ENCODE data around the gene LIF. TPM values are rescaled to one million over a fixed set of nuclear protein-coding genes. Genes with fewer than 3 reads are reported as not detected.
"Not testable (repeated sequence)": the region's sequence is repeated elsewhere in the genome, so short reads cannot be mapped to it uniquely, and the experiment has no call there.

LIF gene
- total RNA-seq, 1 donor from 2014 or later, result 0.26 TPM

DNA sequence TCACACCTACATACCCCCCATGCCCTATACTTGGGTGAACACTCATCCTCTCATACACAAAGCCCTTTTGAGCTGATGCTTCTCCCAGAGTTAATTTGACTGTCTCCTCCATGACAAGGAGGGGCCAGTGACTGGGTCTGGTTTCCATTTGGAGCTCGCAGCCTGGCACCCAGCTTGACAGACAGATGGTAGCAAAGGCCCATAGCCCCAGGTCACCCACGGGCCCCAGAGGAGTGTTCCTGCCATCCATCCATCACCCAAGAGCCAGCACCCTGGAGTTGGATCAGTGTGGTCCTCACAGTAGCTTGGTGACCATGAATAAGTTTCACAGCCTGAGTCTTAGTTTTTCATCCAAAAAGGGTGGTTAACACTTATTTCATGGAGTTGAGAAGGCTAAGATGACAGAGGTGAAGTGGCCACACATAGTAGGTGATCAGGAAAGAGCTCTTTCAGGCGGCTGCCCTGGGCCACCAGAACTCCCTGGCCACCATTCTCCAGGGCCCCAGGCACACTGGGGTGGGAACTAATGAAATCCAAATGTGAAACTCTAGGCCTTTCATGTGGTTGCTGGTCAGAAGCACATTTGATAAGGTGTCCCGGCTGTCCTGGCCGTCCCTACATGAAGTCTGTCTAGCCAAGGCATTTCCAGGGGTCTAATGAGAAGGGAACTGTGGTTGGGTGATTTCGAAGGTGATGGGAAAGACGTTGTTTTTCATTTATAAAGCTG, 42.4 kb downstream of the LIF start:
- no peaks in the 10 kb centered on the region for H3K27me3 ChIP-seq (ENCODE audit: control insufficient read depth, insufficient read depth, low read length)
- DNase-seq (ENCODE audit: low read depth) (no peak), FAIRE-seq (no peak)
- H3K36me3 ChIP-seq (ENCODE audit: control insufficient read depth, insufficient read depth, low read length), result no peaks in the 10 kb centered on the region
- H3K4me3 ChIP-seq (ENCODE audit: low read depth, low read length), result no peak overlapping the region
- TF ChIP-seq, protein P1, sequence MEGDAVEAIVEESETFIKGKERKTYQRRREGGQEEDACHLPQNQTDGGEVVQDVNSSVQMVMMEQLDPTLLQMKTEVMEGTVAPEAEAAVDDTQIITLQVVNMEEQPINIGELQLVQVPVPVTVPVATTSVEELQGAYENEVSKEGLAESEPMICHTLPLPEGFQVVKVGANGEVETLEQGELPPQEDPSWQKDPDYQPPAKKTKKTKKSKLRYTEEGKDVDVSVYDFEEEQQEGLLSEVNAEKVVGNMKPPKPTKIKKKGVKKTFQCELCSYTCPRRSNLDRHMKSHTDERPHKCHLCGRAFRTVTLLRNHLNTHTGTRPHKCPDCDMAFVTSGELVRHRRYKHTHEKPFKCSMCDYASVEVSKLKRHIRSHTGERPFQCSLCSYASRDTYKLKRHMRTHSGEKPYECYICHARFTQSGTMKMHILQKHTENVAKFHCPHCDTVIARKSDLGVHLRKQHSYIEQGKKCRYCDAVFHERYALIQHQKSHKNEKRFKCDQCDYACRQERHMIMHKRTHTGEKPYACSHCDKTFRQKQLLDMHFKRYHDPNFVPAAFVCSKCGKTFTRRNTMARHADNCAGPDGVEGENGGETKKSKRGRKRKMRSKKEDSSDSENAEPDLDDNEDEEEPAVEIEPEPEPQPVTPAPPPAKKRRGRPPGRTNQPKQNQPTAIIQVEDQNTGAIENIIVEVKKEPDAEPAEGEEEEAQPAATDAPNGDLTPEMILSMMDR (IDR thresholded peaks at IDR 0.05; ENCODE audit: insufficient read depth, low read length, severe bottlenecking), result no peak

DNA sequence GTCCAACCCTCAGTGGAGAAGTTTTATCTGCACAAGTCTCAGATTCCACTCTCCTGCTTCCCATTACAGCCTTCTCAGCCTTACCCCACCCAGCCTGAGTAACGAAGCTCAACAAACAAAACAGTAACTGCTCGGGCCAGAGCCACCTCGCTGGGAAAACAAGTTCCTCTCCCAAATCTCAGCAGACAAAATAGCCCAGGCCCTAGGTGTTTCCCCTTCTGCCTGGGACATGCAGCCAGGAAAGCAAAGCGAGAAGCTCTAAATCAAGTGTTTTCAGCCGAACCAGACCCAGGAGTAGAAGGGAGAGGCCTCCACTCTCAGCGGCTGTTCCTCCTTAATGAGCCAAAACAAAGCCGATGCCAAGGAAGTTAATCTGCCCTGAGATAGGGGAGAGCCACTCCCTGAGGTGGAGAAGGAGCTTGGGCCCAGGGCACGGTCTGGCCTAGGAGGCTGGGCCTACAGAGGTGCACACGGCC, 44.0 kb downstream of the LIF start:
- FAIRE-seq (no peak), DNase-seq (ENCODE audit: low read depth) (peak; percentile 74)
- no peak overlapping the region for H3K4me3 ChIP-seq (ENCODE audit: low read depth, low read length)

DNA sequence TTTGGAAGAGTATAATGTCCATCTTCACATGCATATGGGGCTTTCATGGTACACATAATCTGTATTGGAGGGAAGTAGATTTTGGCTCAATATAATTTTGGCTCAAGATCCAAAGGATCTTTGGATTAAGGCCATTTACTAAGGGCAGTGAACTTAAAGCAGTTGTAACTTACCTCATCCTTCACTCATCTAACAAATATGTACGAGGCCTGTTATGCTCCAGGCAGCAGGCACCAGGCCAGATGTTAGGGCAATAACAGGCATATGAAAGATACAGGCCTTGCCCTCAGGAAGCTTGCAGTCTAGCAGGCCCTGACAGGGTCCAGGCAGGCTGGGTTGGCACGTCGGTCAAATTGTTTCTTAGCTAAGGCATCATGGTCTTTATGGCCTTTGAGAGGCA, 44.6 kb downstream of the LIF start:
- no peaks in the 10 kb centered on the region for H3K36me3 ChIP-seq (ENCODE audit: control insufficient read depth, insufficient read depth, low read length)
- FAIRE-seq (no peak), DNase-seq (ENCODE audit: low read depth) (peak; percentile 60)
- no peak overlapping the region for H3K4me3 ChIP-seq (ENCODE audit: low read depth, low read length)
- TF ChIP-seq, protein P1 (IDR thresholded peaks at IDR 0.05; ENCODE audit: insufficient read depth, low read length, severe bottlenecking), result no peak
- no peaks in the 10 kb centered on the region for H3K27me3 ChIP-seq (ENCODE audit: control insufficient read depth, insufficient read depth, low read length)

More for the DNA sequence above, 44.0 kb downstream of the LIF start:
- TF ChIP-seq, protein P1 (IDR thresholded peaks at IDR 0.05; ENCODE audit: insufficient read depth, low read length, severe bottlenecking), result no peak
- no peaks in the 10 kb centered on the region for H3K27me3 ChIP-seq (ENCODE audit: control insufficient read depth, insufficient read depth, low read length)
- H3K36me3 ChIP-seq (ENCODE audit: control insufficient read depth, insufficient read depth, low read length), result no peaks in the 10 kb centered on the region

DNA sequence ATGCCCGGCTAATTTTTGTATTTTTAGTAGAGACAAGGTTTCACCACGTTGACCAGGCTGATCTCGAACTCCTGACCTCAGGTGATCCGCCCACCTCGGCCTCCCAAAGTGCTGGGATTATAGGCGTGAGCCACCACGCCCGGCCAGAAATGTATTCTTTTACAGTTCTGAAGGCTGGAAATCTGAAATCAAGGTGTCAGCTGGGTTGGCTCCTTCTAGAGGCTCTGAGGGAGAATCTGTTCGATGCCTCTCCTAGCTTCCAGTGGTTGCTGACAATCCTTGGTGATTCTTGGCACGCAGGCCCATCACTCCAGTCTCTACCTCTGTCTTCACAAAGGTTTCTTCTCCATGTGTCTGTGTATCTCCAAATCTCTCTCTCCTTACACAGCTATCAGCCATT, 45.7 kb downstream of the LIF start:
- H3K4me3 ChIP-seq (ENCODE audit: low read depth, low read length); H3K27me3 ChIP-seq (ENCODE audit: control insufficient read depth, insufficient read depth, low read length); FAIRE-seq; DNase-seq (ENCODE audit: low read depth); H3K36me3 ChIP-seq (ENCODE audit: control insufficient read depth, insufficient read depth, low read length): not testable (repeated sequence)

DNA sequence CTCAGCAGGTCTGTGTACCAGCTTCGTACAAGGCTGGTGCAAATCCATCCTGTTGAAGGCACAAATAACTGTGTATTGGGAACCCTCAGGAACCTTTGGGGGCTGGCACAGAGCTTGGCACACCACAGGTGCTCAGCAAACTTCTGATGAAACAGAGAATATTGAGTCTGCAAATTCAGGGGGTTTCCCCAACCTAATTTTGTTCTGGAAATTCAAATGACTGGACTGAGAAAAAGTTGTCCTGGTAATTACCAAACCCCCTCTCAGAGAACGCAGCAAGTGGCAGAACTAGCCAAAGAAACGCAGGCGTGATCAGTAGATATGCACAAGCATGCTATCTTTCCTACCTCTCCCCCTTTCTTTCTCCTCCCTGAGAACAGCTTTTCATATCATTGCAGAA, 47.6 kb downstream of the LIF start:
- Histone ChIP-seq H3K4me3 (ENCODE audit: low read depth, low read length) (no peak overlapping the region), H3K36me3 (ENCODE audit: control insufficient read depth, insufficient read depth, low read length) (no peaks in the 10 kb centered on the region), H3K27me3 (ENCODE audit: control insufficient read depth, insufficient read depth, low read length) (no peaks in the 10 kb centered on the region)
- no peak for DNase-seq (ENCODE audit: low read depth)
- TF ChIP-seq, protein P1 (IDR thresholded peaks at IDR 0.05; ENCODE audit: insufficient read depth, low read length, severe bottlenecking), result no peak
- FAIRE-seq, result no peak

DNA sequence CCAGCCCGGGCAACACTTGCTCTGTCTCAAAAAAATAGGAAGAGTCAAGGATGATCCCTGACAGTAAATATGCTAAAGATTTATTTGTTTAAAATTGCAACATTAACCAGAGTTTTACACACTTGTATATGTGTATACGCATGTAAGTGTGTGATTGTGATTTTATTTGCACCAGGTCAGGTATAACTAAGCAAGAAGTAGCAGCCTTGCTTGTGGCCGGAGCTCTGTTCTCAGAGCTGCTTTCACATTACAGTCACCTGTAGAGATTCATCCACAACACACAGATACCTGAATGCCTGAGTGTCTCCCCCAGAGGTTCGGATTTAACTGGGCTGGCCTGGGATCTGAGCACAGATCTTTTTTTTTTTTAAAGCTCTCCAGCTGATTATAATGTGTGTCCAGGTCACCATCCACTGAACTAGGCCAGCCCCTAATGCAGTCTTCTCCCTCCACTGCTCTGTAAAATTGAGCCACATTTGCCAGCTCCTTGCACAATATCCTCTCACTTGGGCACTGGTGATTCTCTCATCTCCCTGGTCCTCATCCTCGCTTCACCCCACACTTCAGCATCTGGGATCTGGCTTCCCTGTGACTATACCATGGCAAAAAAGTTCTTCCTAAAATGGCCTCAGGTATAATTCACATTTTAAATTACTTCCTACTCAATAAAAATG, 48.3 kb downstream of the LIF start:
- H3K27me3 ChIP-seq (ENCODE audit: control insufficient read depth, insufficient read depth, low read length), result no peaks in the 10 kb centered on the region
- TF ChIP-seq, protein P1 (IDR thresholded peaks at IDR 0.05; ENCODE audit: insufficient read depth, low read length, severe bottlenecking), result no peak
- FAIRE-seq (no peak), DNase-seq (ENCODE audit: low read depth) (no peak)
- H3K36me3 ChIP-seq (ENCODE audit: control insufficient read depth, insufficient read depth, low read length), result no peaks in the 10 kb centered on the region
- no peak overlapping the region for H3K4me3 ChIP-seq (ENCODE audit: low read depth, low read length)
